AG08395 (cell line): ENCODE data around the gene PTPRN2.
"Not testable (repeated sequence)": the region's sequence is repeated elsewhere in the genome, so short reads cannot be mapped to it uniquely, and the experiment has no call there.

Experiments used
- DNase-seq: peaks from one replicate; pipeline ENCODE4 v3.0.0; 2012; ENCODE audit warnings: mixed read lengths, low spot score

Gene PTPRN2

DNA sequence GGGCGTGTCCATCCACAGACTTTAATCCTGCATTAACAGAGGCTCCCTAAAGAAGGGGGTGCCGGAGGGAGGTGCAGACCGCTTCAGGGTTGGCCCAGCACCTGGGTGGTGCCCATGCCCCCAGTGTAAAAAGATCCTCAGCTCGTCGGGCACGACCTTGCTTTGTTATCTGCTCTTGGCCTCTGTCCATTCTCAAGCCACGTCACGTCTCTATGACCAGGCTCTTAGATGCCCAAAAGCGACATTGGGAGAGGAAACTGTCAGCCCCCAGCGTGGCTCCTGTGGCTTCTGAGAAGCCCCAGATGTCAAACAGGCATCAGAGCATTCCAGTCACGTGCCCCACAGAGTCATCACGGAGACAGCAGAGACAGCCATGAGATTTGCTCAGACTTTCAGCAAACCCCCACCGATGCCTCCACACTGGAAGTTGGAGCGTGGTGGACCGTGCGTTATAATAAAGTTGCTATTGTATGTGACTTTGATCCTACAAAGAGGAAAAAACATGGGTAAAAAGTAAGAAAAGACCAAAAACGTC, 55.5 kb downstream of the PTPRN2 start:
- no peak for DNase-seq

DNA sequence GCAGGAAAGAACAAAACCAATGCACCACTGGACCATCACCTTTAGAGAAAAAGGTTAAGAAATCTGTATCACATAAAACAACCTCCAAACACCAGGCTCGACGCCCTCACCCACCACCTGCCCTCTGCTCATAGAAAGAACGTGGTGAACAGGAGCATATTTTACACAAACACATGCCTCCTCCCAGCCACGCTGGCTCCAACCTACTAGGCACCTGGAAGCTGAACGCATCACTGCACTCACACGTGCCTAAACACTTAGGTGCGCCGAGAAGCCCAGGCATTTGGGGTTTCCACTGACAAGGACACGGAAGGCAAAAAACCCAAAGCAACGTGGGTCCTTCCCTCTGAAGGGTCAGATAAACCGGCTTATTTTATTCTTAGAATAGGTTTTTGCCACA, 56.0 kb downstream of the PTPRN2 start:
- DNase-seq: no peak

DNA sequence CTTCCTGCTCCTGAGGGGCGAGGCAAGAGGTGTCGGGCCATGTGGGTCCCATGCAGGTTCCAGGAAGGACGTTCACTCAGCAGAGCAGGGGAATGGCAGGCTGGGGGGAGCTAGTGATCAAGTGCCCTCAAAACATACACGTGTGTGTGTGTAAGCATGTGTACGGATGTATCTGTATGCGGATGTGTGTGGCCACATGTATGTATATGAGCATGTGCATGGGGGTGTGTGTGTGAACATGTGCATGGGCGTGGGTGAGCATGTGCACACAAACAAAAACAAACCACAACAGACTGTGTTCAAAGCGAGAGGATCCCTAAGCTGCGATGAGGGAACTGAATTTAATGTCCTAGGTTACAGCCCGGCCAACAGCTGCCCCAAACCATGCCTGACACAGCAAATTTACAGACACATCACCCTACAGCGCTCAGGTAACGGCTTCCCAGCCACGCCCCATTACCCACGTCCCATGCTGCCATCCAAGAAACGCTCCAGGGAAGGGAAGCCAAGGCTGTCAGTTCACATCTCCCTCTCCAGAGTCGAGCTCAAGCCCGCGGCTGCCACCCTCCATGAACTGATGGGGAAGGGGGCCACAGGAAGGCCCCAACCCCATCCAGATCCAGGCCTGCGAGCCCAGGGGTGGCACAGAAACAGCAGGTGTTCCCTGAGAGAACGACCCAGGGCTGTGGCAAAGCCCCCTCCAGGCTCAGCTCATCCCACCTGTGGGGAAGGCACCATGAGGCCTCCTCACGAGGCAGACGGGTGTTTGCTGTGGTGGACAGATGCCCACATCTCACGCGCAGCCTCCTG, 56.6 kb downstream of the PTPRN2 start:
- no peak for DNase-seq

DNA sequence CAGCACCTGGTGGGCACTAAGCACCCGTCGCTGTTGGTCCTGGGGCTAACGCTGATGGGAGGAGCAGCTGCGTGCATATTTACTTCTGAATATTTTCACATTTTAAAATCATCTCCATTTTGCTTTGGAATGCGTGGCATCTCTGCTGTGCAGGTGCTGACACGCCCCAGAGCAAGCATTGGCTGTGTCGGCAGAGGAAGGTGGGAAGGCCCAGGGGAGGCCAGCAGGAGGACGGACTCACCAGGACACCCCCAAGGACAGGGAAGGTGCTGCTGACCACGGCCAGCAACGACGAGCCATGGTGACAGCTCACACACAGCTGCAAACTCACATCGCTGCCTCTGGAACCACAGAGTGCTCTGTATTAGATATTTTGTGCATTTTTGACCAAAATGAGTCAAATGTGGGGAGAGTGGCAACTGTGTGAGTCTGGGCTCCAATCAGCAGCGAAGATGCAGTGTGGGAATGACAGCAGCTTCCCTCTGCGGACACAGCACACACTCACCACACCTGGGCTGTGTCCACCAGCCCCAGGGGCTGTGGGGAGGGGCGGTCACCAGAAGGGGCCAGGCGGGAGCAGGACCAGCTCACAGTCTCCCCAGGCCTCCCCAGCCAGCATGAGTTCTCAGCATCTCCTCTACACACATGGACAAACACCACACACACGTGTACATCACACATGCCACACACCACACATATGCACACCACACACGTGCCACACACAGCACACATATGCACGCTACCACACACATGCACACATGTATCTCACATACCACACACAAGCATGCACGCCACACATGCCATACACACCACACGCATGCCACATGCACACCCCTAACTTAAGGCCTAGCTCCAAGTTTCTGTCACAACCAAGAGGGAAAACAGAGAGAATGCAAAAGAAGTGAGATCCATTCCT, 58.2 kb downstream of the PTPRN2 start:
- no peak for DNase-seq

DNA sequence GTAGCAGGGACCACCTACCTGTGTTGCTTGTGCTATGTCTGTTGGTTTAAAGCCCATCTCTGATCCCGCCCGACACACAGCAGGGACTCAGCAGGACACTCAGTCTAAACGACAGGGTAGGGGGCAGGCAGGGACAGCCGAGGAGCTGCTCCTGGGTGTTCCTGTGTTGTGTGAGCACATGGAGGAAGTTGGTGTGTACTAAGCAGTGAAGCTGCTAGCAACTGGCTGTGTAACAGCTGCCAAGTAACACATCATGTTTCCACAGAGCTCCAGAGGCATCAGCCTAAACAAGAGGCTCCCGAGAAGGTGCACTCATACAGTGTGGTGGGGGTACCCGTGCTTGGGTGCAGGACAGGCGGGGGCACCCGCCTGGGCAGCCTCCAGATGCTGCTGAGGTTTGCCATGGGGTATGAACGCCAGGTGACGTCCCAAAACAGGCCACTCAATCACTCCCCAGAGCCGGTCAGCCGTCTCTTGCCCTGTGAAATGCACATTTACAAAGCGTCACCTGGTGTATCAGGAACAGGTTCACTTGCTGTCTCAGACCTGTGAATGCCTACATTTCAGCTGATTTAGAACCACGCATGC, 59.6 kb downstream of the PTPRN2 start:
- DNase-seq: no peak

DNA sequence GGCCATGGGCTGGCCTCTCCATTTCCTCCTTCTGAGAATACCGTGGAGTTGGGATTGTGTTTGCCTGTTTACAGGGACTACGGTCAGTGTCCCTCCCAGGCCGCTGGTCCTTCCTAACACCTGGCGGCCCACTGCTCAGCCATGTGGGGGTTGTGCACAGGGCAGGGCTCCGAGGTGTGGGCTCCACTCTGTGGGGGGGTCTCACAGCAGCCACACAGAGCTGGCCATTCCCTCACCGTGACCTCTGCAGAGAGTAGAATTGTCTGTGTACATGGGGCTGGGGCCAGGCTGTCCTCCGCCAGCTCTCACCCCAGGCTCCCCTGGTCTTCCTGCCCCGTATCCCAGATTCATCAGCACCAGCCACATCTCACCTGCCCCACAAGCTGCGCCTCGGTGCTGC, 60.1 kb downstream of the PTPRN2 start:
- DNase-seq: no peak

DNA sequence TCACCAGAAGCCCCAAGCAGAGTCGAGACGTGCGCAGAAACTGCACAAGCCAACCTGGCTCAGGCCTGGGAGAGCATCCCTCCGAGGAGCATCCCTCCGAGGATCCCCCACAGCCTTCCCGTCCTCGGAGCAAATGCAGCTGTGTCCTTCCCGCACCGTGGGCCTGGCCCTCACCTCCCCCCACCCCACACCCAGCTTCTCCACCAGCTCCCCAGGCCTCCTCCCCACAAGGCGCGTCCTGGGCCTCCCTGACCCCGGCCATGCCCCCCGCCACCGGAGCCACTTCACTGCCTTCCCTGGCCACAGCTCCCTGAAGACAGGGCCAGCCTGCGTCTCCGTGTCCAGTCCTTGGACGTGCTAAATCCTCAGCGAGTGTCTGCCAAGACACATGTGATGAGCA, 60.6 kb downstream of the PTPRN2 start:
- DNase-seq: no peak

DNA sequence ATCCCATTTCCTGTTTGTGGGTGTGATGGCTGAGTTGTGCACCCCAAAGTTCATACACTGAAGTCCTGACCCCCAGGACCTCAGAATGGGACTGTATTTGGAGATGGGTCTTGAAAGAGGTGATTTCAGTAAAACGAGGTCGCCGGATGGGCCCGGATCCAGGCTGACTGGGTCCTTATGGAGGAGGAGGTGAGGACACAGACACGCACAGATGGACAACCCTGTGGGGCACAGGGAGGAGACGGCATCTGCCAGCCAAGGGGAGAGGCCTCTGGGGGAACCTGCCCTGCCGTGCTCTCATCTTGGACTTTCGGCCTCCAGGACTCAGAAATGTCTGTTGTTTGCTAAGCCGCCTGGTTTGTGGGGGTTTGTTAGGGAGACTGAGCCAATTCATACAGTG, 61.1 kb downstream of the PTPRN2 start:
- DNase-seq: no peak

DNA sequence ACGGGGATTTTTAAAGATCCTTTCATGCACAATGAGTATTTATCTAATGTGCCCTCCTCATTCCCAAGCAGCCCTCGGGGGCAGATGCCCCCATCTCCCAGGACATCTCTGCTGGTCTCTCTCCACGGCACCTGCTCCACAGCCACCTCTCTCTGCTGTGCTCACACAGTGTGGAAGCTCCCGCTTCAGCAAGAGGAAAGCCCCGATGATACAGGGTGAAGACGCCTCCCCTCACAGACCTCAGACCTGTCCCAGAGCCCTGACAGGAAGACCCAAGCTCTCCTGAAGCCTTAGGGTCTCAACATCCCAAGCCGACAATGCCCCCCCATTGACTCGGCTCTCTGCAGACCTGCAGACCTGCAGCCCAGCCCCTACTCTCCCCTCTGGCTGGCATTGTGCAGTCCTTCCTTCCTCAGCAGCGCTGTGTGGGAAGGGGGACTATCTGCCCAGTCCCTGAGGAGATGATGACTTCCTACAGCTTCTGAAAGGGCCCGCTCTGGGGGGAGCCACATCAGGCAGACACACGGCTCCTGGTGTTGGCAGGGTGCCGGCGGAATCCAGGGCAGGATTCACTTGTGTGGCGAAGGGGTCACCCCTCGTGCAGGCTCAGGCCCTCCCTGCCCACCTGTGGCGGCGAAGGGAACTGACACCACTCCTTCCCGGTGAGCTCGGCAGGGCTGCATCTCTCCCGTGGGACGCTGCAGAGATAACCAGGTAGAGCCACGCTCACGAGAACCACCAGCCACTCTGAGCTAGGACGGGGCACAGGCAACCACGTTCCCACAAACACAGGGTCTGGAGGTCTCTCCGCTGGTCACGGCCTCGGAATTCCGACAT, 61.8 kb downstream of the PTPRN2 start:
- no peak for DNase-seq

DNA sequence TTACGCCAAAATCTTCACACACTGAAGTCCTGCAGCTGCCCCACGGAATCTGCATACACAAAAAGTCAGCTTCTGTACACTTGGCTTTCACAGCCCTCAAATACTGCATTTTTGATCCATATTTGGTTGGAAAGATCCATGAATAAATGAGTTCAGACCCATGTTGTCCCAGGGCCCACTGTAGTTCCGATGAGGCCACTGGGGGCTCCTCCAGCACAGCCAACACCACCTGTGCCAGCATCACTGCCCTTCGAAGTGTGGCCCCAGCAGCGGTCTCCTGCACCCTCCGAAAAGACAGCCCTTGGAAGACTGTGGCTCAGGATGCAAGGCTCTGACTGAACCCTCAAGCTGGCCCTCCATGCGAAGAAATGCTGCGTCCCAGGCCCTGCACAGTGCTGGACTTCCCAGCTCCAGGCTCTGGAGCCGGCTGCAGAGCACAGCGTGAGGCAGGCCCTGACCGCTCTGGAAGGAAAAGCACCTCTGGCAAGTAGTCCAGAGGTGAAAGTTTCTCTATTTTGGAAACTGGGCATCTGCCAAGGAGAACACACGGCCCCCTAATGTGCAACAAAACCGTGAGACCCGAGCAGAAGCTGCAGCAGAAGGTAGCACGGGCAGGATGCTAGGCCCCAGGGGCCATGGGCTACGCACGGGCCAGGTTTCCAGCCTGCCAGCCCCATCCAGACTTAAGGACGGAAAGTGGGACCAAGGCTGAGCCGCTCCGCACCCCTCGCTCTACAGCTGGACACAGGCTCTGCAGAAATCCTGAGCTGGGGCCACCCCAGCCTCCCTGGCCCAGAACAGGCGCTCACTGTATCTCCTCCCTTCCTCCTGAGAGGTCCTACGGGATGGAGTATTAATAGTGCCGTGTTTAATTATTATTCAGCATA, 62.6 kb downstream of the PTPRN2 start:
- no peak for DNase-seq

DNA sequence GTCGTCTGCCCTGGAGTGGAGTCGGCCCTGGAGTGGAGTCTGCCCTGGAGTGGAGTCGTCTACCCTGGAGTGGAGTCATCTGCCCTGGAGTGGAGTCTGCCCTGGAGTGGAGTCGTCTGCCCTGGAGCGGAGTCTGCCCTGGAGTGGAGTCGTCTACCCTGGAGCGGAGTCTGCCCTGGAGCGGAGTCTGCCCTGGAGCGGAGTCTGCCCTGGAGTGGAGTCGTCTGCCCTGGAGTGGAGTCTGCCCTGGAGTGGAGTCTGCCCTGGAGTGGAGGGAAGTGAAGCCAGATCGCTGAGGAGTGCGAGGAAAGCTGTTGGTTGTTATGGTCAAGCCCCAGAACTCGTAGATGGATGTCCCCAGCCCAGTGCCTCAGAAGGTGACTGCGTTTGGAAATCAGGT, 63.3 kb downstream of the PTPRN2 start:
- DNase-seq: not testable (repeated sequence)

DNA sequence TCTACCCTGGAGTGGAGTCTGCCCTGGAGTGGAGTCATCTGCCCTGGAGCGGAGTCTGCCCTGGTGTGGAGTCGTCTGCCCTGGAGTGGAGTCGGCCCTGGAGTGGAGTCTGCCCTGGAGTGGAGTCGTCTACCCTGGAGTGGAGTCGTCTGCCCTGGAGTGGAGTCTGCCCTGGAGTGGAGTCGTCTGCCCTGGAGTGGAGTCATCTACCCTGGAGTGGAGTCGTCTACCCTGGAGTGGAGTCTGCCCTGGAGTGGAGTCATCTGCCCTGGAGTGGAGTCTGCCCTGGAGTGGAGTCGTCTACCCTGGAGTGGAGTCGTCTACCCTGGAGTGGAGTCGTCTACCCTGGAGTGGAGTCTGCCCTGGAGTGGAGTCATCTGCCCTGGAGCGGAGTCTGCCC, 63.7 kb downstream of the PTPRN2 start:
- DNase-seq: not testable (repeated sequence)

DNA sequence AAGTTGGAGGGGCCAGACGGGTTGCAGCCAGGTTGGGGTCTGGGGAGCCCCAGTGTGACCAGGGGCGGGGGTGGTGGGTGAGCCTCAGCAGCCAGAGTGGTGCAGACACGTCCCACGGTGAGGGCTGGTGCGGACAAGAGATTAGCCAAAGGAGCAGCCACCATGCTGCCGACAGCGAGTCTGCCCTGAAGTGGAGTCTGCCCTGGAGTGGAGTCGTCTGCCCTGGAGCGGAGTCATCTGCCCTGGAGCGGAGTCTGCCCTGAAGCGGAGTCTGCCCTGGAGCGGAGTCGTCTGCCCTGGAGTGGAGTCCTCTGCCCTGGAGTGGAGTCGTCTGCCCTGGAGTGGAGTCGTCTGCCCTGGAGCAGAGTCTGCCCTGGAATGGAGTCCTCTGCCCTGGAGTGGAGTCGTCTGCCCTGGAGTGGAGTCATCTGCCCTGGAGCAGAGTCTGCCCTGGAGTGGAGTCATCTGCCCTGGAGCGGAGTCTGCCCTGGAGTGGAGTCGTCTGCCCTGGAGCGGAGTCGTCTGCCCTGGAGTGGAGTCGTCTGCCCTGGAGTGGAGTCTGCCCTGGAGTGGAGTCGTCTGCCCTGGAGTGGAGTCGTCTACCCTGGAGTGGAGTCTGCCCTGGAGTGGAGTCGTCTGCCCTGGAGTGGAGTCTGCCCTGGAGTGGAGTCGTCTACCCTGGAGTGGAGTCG, 64.3 kb downstream of the PTPRN2 start:
- not testable (repeated sequence) for DNase-seq

DNA sequence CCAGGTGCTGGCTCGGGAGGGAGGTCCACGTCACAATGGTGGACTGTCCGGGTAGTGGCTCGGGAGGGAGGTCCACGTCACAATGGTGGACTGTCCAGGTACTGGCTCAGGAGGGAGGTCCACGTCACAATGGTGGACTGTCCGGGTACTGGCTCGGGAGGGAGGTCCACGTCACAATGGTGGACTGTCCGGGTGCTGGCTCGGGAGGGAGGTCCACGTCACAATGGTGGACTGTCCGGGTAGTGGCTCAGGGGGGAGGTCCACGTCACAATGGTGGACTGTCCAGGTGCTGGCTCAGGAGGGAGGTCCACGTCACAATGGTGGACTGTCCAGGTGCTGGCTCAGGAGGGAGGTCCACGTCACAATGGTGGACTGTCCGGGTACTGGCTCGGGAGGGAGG, 65.8 kb downstream of the PTPRN2 start:
- DNase-seq: not testable (repeated sequence)

DNA sequence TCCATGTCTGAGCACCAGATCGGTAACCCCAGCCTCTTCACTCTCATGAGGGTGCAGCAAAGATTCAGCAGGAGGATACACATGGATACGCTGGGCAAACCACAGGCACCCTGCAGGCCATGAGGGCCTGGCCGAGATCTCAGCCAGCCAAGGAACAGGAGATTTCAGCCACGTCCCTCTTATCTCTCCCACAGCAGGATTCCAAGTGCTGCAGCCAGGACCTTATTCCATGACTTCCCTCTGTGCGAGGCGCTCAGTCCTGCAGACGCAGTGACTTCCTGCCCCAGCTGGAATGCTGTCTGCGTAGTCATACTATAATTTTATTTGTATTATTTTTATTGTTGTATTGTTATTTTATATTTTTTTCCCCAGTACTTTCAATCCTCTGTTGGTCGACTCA, 66.8 kb downstream of the PTPRN2 start:
- DNase-seq: no peak

DNA sequence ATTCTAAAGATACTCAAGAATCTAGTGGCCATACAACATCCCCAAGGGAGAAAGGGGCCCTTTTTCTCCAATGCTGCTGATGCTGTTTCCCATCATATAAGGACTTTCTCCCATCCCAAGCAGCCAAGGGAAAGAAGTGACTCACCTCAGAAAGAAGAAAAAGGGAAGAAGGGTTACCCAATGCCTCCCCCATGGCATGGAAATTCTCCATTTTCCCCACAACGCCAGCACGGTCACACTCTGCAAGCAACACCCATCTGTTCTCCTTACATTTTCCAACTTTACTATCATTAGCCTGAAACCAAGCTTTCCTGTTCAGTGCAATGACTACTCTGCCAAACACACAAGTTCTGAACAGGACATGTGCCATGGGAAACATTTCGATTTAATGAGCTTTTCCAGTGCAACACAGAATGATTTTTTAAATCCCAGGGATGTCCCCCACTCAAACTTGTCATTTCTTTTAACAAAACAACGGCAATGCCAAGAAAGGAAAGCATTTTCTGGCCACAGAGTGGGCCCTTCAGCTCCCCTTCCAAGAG, 67.9 kb downstream of the PTPRN2 start:
- DNase-seq: no peak

DNA sequence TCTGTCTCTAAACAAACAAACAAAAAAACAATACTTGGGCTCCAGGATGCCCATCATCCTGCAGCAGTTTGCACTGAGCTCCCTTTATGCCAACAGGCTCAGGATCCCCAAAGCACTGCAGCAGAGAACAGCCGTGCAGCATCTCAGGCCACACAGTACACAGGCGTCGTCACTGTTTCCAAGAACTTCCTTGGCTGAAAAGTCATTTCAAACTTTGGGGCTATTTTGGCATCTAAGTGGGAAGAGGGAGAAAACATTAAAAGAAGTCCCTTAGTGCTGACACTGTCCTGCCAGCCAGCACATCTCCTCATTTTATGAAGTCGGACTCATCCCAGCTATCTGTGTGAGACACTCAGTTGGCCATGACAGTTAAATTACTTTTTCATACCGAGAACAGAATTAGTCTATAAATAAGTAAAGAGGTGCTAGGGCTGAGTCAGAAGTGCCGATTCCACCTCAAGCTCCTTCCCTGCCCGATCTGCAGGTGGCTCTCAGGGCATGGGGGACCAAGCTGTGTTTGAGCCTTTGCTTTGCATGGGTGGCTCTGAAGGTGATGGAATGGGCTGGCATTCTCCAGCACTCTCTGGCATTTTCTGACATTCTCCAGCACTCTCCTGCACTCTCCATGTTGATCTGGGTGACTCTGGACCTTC, 68.5 kb downstream of the PTPRN2 start:
- no peak for DNase-seq

DNA sequence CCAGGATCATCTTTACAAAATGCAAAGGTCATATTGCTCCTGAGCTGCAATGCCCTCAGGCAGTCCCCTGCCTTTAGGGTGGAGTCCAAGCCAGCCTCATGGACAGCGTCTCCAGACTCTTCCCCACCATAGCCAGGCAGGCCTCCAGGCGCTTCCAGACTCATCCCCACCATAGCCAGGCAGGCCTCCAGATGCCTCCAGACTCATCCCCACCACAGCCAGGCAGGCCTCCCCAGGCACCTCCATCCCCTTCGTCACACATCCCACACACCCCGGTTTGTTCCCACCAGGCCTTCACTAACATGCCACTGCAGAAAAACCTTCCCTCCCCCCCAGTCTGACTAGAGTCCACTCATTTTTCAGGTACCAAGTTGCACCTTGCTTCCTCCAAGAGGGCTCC, 70.1 kb downstream of the PTPRN2 start:
- no peak for DNase-seq

DNA sequence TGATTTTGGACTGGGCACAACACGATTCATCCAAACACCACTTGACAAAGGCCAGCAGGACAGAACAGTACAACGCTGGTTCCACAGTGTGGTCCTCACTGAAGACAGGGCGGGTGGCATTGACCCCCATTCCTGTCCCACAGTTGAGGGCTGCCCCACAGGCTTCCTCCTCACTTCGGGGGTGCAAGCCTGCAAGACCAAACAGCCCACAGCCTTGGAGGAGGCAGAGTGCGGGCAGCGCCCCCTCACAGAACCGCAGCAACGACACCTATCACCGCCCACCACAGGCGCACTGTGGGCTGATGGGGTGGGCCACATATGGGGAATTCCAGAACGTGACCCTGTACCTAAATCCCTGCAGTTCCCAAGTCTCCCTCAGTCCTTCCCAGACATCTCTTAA, 70.6 kb downstream of the PTPRN2 start:
- no peak for DNase-seq
